ENCODE data around the gene KCTD15.
"Not testable (repeated sequence)": the region's sequence is repeated elsewhere in the genome, so short reads cannot be mapped to it uniquely, and the experiment has no call there.

KCTD15 gene

GRCh38 chr19:33815380-33816340 lies 19.0 kb downstream of the KCTD15 start:
- no peak for DNase-seq

- no peak for DNase-seq
These were observed 21.7 kb downstream of the KCTD15 start for GRCh38 chr19:33818411-33818810.

- not testable (repeated sequence) for DNase-seq
These were observed 22.4 kb downstream of the KCTD15 start for GRCh38 chr19:33819078-33819477.

- no peak for DNase-seq
These were observed 22.8 kb downstream of the KCTD15 start for GRCh38 chr19:33819506-33819879.

GRCh38 chr19:33819880-33820781 lies 23.5 kb downstream of the KCTD15 start:
- DNase-seq: peak; percentile 34

GRCh38 chr19:33821871-33822270 lies 25.2 kb downstream of the KCTD15 start:
- DNase-seq: no peak

- no peak for DNase-seq
These were observed 26.7 kb downstream of the KCTD15 start for GRCh38 chr19:33823341-33823740.

- DNase-seq: no peak
These were observed 28.9 kb downstream of the KCTD15 start for GRCh38 chr19:33825556-33825955.

- no peak for DNase-seq
These were observed 29.9 kb downstream of the KCTD15 start for GRCh38 chr19:33826521-33826920.

- DNase-seq: no peak
These were observed 31.8 kb downstream of the KCTD15 start for GRCh38 chr19:33828266-33829075.

- no peak for DNase-seq
These were observed 33.6 kb downstream of the KCTD15 start for GRCh38 chr19:33830264-33830663.

GRCh38 chr19:33831825-33832224 lies 35.2 kb downstream of the KCTD15 start:
- no peak for DNase-seq

GRCh38 chr19:33832633-33833032 lies 36.0 kb downstream of the KCTD15 start:
- no peak for DNase-seq

- DNase-seq: no peak
These were observed 43.7 kb downstream of the KCTD15 start for GRCh38 chr19:33840382-33840781.

- no peak for DNase-seq
These were observed 44.1 kb downstream of the KCTD15 start for GRCh38 chr19:33840783-33841182.

GRCh38 chr19:33841685-33842084 lies 45.0 kb downstream of the KCTD15 start:
- DNase-seq: no peak

- DNase-seq: no peak
These were observed 47.8 kb downstream of the KCTD15 start for GRCh38 chr19:33844478-33844877.

GRCh38 chr19:33845498-33845897 lies 48.8 kb downstream of the KCTD15 start:
- no peak for DNase-seq

- no peak for DNase-seq
These were observed 53.0 kb downstream of the KCTD15 start for GRCh38 chr19:33849551-33850147.

- no peak for DNase-seq
These were observed 62.3 kb downstream of the KCTD15 start for GRCh38 chr19:33859016-33859415.

- no peak for DNase-seq
These were observed 63.8 kb downstream of the KCTD15 start for GRCh38 chr19:33860312-33861090.

- DNase-seq: no peak
These were observed 65.3 kb downstream of the KCTD15 start for GRCh38 chr19:33861950-33862349.
